Measurements from ENCODE around the gene RNASEH2A. TPM values are rescaled to one million over a fixed set of nuclear protein-coding genes. Genes with fewer than 3 reads are reported as not detected.

RNASEH2A gene
- total and polyA plus RNA-seq, 2 of the 13 experiments (the other 11 are each of a cell fraction or from before 2014, with no cell fraction given), result 25.1 to 35.8 TPM

DNA sequence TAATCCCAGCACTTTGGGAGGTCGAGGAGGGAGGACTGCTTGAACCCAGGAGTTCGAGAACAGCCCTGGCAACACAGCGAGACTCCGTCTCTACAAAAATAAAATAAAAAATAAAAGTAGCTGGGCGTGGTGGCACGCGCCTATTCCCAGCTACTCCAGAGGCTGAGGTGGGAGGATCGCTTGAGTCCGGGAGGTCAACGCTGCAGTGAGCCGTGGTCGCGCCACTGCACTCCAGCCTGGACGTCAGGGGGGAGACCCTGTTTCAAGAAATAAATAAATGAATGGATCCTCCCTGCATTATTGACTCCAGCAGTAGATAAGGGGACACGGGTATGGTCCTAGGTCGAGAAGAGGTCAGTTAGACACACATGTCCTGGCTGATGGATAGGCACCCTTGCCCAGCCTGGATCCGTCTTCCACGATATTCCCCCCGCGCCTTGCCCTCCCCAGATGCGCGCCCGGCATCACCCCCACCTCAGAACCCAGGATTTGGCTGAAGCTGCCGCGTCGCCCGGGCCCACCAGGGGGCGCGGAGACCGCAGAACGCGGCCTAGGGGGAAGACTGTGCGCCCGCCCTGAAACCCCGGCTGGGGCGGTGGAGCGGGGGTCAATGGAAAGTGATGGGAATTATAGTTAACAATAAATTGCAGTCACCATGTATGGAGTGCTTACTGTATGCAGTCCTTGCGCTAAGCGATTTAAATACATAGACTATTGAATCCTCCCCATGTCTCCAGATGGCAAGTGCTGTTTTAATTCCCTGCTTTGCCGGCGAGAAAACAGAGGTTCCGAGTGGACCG, 29.0 kb upstream of the RNASEH2A start (continued):
- TF ChIP-seq SALL1 (CRISPR knock-in tag; IDR thresholded peaks at IDR 0.05), result peak; percentile 34; the same call in 1 of the 2 replicates
- 0 out of 2 replicates have a peak, but pooled peaks have one; percentile 23 for TF ChIP-seq ATF1 (CRISPR knock-in tag; IDR thresholded peaks at IDR 0.05)
- peak; percentile 43; the same call in 1 of the 2 replicates for TF ChIP-seq TGIF2 (CRISPR knock-in tag; IDR thresholded peaks at IDR 0.05)
- no peak for TF ChIP-seq RFX3 (CRISPR knock-in tag; IDR thresholded peaks at IDR 0.05)
- TF ChIP-seq, protein P1, sequence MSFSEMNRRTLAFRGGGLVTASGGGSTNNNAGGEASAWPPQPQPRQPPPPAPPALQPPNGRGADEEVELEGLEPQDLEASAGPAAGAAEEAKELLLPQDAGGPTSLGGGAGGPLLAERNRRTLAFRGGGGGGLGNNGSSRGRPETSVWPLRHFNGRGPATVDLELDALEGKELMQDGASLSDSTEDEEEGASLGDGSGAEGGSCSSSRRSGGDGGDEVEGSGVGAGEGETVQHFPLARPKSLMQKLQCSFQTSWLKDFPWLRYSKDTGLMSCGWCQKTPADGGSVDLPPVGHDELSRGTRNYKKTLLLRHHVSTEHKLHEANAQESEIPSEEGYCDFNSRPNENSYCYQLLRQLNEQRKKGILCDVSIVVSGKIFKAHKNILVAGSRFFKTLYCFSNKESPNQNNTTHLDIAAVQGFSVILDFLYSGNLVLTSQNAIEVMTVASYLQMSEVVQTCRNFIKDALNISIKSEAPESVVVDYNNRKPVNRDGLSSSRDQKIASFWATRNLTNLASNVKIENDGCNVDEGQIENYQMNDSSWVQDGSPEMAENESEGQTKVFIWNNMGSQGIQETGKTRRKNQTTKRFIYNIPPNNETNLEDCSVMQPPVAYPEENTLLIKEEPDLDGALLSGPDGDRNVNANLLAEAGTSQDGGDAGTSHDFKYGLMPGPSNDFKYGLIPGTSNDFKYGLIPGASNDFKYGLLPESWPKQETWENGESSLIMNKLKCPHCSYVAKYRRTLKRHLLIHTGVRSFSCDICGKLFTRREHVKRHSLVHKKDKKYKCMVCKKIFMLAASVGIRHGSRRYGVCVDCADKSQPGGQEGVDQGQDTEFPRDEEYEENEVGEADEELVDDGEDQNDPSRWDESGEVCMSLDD (CRISPR knock-in tag; IDR thresholded peaks at IDR 0.05; ENCODE audit: borderline replicate concordance), result no peak; the same call in 1 of the 2 replicates
- no peak for TF ChIP-seq SOX13 (IDR thresholded peaks at IDR 0.05)
- no peak for TF ChIP-seq SOX13 (CRISPR knock-in tag; conservative IDR thresholded peaks at IDR 0.05 in 1 of 2, IDR thresholded peaks at IDR 0.05 in 1 of 2)
- TF ChIP-seq NR2F1 (CRISPR knock-in tag; IDR thresholded peaks at IDR 0.05), result no peak
- no peak for TF ChIP-seq SP4 (CRISPR knock-in tag; IDR thresholded peaks at IDR 0.05)
- TF ChIP-seq, protein P2, sequence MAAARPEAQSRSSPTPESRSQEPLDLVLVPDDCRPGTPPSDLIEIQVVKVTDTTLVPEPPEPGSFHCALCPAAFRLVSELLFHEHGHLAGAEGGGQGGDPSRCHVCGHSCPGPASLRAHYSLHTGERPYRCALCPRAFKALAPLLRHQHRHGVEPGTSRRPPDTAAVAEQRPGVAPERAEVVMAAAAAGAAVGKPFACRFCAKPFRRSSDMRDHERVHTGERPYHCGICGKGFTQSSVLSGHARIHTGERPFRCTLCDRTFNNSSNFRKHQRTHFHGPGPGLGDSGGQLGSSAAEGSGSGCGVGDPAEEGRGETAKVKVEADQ (CRISPR knock-in tag; IDR thresholded peaks at IDR 0.05; ENCODE audit: borderline replicate concordance), result no peak
- peak; percentile 13 for TF ChIP-seq SKI (IDR thresholded peaks at IDR 0.05; ENCODE audit: partially characterized antibody)
- TF ChIP-seq MED1 (CRISPR knock-in tag; IDR thresholded peaks at IDR 0.05), result peak; percentile 61
- TF ChIP-seq MAZ (IDR thresholded peaks at IDR 0.05; ENCODE audit: borderline replicate concordance, low read depth, low read length), result peak; percentile 71; the same call in 1 of the 2 replicates
- TF ChIP-seq MAZ (CRISPR knock-in tag; IDR thresholded peaks at IDR 0.05; ENCODE audit: low read depth), result peak; percentile 72
- TF ChIP-seq SOX5 (CRISPR knock-in tag; IDR thresholded peaks at IDR 0.05; ENCODE audit: borderline replicate concordance), result no peak
- no peak; the same call in 1 of the 2 replicates for TF ChIP-seq GATAD2A (CRISPR knock-in tag; IDR thresholded peaks at IDR 0.05)
- TF ChIP-seq ZBTB37 (CRISPR knock-in tag; IDR thresholded peaks at IDR 0.05), result no peak
- TF ChIP-seq RCOR2 (CRISPR knock-in tag; IDR thresholded peaks at IDR 0.05), result no peak
- TF ChIP-seq XRCC5 (optimal IDR thresholded peaks at IDR 0.05; ENCODE audit: low read length), result peak; percentile 87
- TF ChIP-seq KLF13 (CRISPR knock-in tag; IDR thresholded peaks at IDR 0.05), result no peak
- peak; percentile 48; the same call in 1 of the 2 replicates for TF ChIP-seq ARID2 (CRISPR knock-in tag; IDR thresholded peaks at IDR 0.05; ENCODE audit: borderline replicate concordance)
- TF ChIP-seq ATM (IDR thresholded peaks at IDR 0.05; ENCODE audit: borderline replicate concordance), result no peak
- no peak for TF ChIP-seq ZNF720 (CRISPR knock-in tag; IDR thresholded peaks at IDR 0.05)
- TF ChIP-seq ZFAT (CRISPR knock-in tag; conservative IDR thresholded peaks at IDR 0.05), result no peak
- TF ChIP-seq, protein P3, sequence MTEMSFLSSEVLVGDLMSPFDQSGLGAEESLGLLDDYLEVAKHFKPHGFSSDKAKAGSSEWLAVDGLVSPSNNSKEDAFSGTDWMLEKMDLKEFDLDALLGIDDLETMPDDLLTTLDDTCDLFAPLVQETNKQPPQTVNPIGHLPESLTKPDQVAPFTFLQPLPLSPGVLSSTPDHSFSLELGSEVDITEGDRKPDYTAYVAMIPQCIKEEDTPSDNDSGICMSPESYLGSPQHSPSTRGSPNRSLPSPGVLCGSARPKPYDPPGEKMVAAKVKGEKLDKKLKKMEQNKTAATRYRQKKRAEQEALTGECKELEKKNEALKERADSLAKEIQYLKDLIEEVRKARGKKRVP (CRISPR knock-in tag; IDR thresholded peaks at IDR 0.05), result no peak
- peak; percentile 57; the same call in 1 of the 2 replicates for TF ChIP-seq IRF2 (CRISPR knock-in tag; IDR thresholded peaks at IDR 0.05)
